GM12891 (cell line): ENCODE results near the gene AKAP5.

Source experiments
- POLR2A ChIP-seq: IDR thresholded peaks from 2 replicates; pipeline ENCODE4 v1.6.1; 2011; ENCODE audit warnings: low read depth, low read length, control low read depth
- POLR2AphosphoS5 ChIP-seq: IDR thresholded peaks from 2 replicates; pipeline ENCODE4 v1.6.1; 2011; ENCODE audit warnings: low read depth, low read length, control low read depth
- SPI1 ChIP-seq: IDR thresholded peaks from 2 replicates; pipeline ENCODE4 v1.6.1; 2011; ENCODE audit warnings: low read depth, low read length, control low read depth
- TAF1 ChIP-seq: IDR thresholded peaks from 2 replicates; pipeline ENCODE4 v1.6.1; 2011; ENCODE audit warnings: low read depth, low read length, control low read depth

GRCh38 chr14:64439141-64439540, 26.2 kb upstream of the AKAP5 start:
- TF ChIP-seq POLR2A (no peak), POLR2AphosphoS5 (no peak), TAF1 (no peak), SPI1 (no peak)
